GM12801 (cell line): ENCODE data around the gene GCKR.

Experiments
- TF ChIP-seq, protein P1 (sequence below): IDR thresholded peaks from one replicate; pipeline ENCODE4 v1.5.1; 2011; ENCODE audit warnings: control low read depth; ENCODE audit not compliant: insufficient read length; ENCODE audit errors: extremely low read depth

GCKR gene

DNA sequence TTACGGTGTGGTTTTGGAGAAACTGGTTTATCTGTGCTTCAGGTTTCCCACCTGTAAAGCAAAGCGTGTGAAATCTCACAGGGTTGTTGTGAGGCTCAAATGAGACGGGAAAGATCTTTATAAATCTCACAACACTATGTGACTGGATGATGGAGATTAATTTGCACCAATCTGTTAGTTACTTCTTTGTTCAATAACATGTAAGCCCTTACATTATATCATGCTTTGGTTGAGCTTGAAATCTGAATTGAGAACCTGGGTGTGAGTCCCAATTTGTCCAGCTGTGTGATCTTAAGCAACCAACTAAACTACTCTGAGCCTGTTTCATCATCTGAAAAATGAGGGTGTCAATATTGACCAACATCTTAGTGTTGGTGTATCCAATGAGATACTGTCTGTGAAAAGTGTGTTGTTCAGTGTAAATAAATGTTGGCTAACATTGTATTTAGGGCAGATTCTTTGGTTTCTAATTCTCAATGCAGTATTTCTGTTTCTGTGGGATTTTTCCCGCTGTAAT is 741 bp upstream of the GCKR start:
- TF ChIP-seq, protein P1, sequence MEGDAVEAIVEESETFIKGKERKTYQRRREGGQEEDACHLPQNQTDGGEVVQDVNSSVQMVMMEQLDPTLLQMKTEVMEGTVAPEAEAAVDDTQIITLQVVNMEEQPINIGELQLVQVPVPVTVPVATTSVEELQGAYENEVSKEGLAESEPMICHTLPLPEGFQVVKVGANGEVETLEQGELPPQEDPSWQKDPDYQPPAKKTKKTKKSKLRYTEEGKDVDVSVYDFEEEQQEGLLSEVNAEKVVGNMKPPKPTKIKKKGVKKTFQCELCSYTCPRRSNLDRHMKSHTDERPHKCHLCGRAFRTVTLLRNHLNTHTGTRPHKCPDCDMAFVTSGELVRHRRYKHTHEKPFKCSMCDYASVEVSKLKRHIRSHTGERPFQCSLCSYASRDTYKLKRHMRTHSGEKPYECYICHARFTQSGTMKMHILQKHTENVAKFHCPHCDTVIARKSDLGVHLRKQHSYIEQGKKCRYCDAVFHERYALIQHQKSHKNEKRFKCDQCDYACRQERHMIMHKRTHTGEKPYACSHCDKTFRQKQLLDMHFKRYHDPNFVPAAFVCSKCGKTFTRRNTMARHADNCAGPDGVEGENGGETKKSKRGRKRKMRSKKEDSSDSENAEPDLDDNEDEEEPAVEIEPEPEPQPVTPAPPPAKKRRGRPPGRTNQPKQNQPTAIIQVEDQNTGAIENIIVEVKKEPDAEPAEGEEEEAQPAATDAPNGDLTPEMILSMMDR = no peak

GRCh38 chr2:27497288-27497627 is 619 bp downstream of the GCKR start:
- TF ChIP-seq, protein P1 = no peak

DNA sequence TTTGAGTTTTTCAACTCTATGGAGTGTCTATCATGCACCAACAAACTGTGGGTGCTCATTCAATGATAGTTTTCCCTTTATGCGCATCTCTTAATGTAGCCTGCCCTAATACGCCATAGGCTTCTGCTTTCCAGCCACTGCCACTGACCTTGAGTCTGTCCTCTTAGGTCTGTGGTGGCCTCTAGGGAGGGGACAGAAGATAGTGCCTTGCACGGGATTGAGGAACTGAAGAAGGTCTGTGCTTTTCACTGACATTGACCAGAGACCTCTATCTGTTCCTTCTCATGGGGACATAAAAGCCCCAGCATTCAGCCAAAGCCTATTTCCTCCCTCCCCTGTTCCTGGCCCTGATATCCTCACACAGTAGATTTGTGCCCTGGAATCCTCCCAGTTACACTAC is 2.3 kb downstream of the GCKR start:
- TF ChIP-seq, protein P1 = no peak

DNA sequence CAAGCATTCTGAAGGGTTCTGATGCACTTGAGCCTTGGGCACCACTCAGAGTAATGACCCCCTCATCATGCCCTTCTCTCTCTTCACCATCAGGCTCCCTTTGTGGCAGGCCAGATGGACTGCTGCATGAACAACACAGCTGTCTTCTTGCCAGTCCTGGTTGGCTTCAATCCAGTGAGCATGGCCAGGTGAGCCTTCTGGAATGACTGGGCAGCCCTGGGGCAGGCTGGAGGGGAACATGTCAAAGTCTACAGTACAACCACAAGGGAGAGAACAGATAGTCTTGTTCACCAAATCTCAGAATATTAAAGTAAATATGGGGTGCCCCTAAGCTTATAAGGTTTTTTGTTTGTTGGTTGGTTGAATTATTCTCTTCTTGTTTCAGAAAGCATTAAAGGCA is 4.4 kb downstream of the GCKR start:
- TF ChIP-seq, protein P1 = no peak

GRCh38 chr2:27502142-27502541 is 5.5 kb downstream of the GCKR start:
- TF ChIP-seq, protein P1 = no peak

GRCh38 chr2:27506587-27506986 is 9.9 kb downstream of the GCKR start:
- TF ChIP-seq, protein P1 = no peak

GRCh38 chr2:27507293-27507692 is 10.7 kb downstream of the GCKR start:
- TF ChIP-seq, protein P1 = no peak

DNA sequence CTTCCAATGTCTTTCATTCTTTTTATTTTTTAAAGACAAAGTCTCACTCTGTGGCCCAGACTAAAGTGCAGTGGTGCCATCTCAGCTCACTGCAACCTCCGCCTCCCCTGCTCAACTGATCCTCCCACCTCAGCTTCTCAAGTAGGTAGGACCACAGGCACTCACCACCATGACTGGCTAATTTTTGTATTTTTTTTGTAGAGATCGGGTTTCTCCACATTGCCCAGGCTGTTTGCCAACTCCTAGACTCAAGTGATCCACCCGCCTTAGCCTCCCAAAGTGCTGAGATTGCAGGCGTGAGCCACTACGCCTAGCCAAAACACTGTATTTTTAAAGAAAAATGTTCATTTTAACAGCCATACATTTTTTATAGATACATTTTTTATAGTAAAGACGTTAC is 12.7 kb downstream of the GCKR start:
- TF ChIP-seq, protein P1 = no peak
